SU-DHL-6 (cell line): Measurements from ENCODE around the gene TRAF2.

Experiments
- H2AFZ ChIP-seq: fragments of 200-600 bp; sonication (generic); 2 replicates; pipeline ENCODE4 v1.6.1; 2014; ENCODE audit warnings: low read depth, mild to moderate bottlenecking, moderate library complexity, mixed read lengths, antibody characterized with exemption, low read length; ENCODE audit not compliant: severe bottlenecking
- H3F3A ChIP-seq: fragments of 200-600 bp; shearing (Covaris generic); 2 replicates; pipeline ENCODE4 v1.6.0; 2016; ENCODE audit warnings: antibody characterized with exemption, mild to moderate bottlenecking; ENCODE audit not compliant: insufficient read depth
- H3K27ac ChIP-seq: fragments of 200-600 bp; sonication (generic); 2 replicates; pipeline ENCODE4 v1.5.1; 2016; ENCODE audit warnings: low read depth, mild to moderate bottlenecking, low read length, moderate library complexity, mixed read lengths
- H3K27me3 ChIP-seq: fragments of 200-600 bp; sonication (generic), shearing (Covaris generic); 2 replicates; pipeline ENCODE4 v1.6.0; 2014; ENCODE audit warnings: mild to moderate bottlenecking, low read length
- H3K36me3 ChIP-seq: fragments of 200-600 bp; sonication (generic); 2 replicates; pipeline ENCODE4 v1.6.1; 2014; ENCODE audit warnings: mild to moderate bottlenecking, low read length, mixed read lengths
- H3K4me2 ChIP-seq: fragments of 300-600, 200-600 bp; shearing (Covaris generic), sonication (generic); 2 replicates; pipeline ENCODE4 v1.6.0; 2014; ENCODE audit warnings: low read length, low read depth, mild to moderate bottlenecking; ENCODE audit not compliant: poor library complexity, severe bottlenecking
- H3K4me3 ChIP-seq: fragments of 200-600 bp; sonication (generic); 2 replicates; pipeline ENCODE4 v1.5.1; 2014; ENCODE audit warnings: antibody characterized with exemption, low read length, mild to moderate bottlenecking, mixed read lengths; ENCODE audit not compliant: insufficient read depth, poor library complexity, severe bottlenecking
- H3K79me2 ChIP-seq: fragments of 200-600 bp; sonication (generic); 2 replicates; pipeline ENCODE4 v1.6.1; 2014; ENCODE audit warnings: mild to moderate bottlenecking, low read length, moderate library complexity; ENCODE audit not compliant: insufficient read depth
- H3K9ac ChIP-seq: fragments of 200-600 bp; sonication (generic); 2 replicates; pipeline ENCODE4 v1.7.0; 2014; ENCODE audit warnings: mild to moderate bottlenecking, low read length
- H3K9me2 ChIP-seq: fragments of 200-600 bp; sonication (generic); replicated peaks from 2 replicates; pipeline ENCODE4 v1.6.1; 2014; ENCODE audit warnings: low read length; ENCODE audit not compliant: insufficient read depth
- H3K9me3 ChIP-seq: fragments of 200-600 bp; sonication (generic); 2 replicates; pipeline ENCODE4 v1.6.1; 2014; ENCODE audit warnings: low read length, mixed read lengths; ENCODE audit not compliant: insufficient read depth
- H4K20me1 ChIP-seq: fragments of 200-600 bp; sonication (generic); 2 replicates; pipeline ENCODE4 v1.6.1; 2014; ENCODE audit warnings: low read depth, mild to moderate bottlenecking, antibody characterized with exemption, low read length, moderate library complexity, mixed read lengths
- CTCF ChIP-seq: fragments of 200-600 bp; sonication (generic); IDR thresholded peaks from one replicate; pipeline ENCODE4 v1.5.1; 2017; ENCODE audit warnings: antibody characterized with exemption, mild to moderate bottlenecking, low read length, moderate library complexity; ENCODE audit not compliant: insufficient read depth, poor library complexity, severe bottlenecking
- EZH2phosphoT487 ChIP-seq: fragments of 200-600 bp; sonication (generic), shearing (Covaris generic); conservative IDR thresholded peaks from 2 replicates; pipeline ENCODE4 v1.6.1; 2018; ENCODE audit warnings: mild to moderate bottlenecking, antibody characterized with exemption, low read length, moderate library complexity, mixed read lengths

TRAF2 gene

GRCh38 chr9:136961279-136962065 is 75.2 kb downstream of the TRAF2 start:
- no peaks in the 10 kb centered on the region for H3K9me3 ChIP-seq
- no peak overlapping the region for H3K4me3 ChIP-seq
- H2AFZ ChIP-seq, result no peak overlapping the region
- H3K9ac ChIP-seq, result no peak overlapping the region
- no peaks in the 10 kb centered on the region for H3F3A ChIP-seq
- H3K4me2 ChIP-seq, result no peak overlapping the region
- H3K27ac ChIP-seq, result no peak overlapping the region
- no peaks in the 10 kb centered on the region for H3K27me3 ChIP-seq
- H3K79me2 ChIP-seq, result no peaks in the 10 kb centered on the region
- no peaks in the 10 kb centered on the region for H3K9me2 ChIP-seq
- no peak for TF ChIP-seq CTCF
- TF ChIP-seq EZH2phosphoT487, result no peak
- H3K36me3 ChIP-seq, result no peaks in the 10 kb centered on the region
- no peaks in the 10 kb centered on the region for H4K20me1 ChIP-seq

GRCh38 chr9:136962163-136962562 is 75.8 kb downstream of the TRAF2 start:
- Histone ChIP-seq H2AFZ (no peak overlapping the region), H4K20me1 (no peaks in the 10 kb centered on the region), H3K4me2 (no peak overlapping the region), H3F3A (no peaks in the 10 kb centered on the region), H3K79me2 (no peaks in the 10 kb centered on the region), H3K36me3 (no peaks in the 10 kb centered on the region), H3K4me3 (no peak overlapping the region), H3K9me2 (no peaks in the 10 kb centered on the region), H3K27ac (no peak overlapping the region), H3K9ac (no peak overlapping the region), H3K27me3 (no peaks in the 10 kb centered on the region), H3K9me3 (no peaks in the 10 kb centered on the region)
- no peak for TF ChIP-seq CTCF
- TF ChIP-seq EZH2phosphoT487, result no peak

- no peak overlapping the region for H3K27ac ChIP-seq
- H3K4me3 ChIP-seq, result no peak overlapping the region
- H3F3A ChIP-seq, result no peaks in the 10 kb centered on the region
- no peaks in the 10 kb centered on the region for H3K79me2 ChIP-seq
- H3K9me3 ChIP-seq, result no peaks in the 10 kb centered on the region
- no peaks in the 10 kb centered on the region for H4K20me1 ChIP-seq
- no peaks in the 10 kb centered on the region for H3K36me3 ChIP-seq
- no peak overlapping the region for H3K4me2 ChIP-seq
- H3K27me3 ChIP-seq, result no peaks in the 10 kb centered on the region
- H3K9ac ChIP-seq, result no peak overlapping the region
- no peak overlapping the region for H2AFZ ChIP-seq
- TF ChIP-seq EZH2phosphoT487 (no peak), CTCF (no peak)
- no peaks in the 10 kb centered on the region for H3K9me2 ChIP-seq
Observed at GRCh38 chr9:136962701-136963248, 76.5 kb downstream of the TRAF2 start.
